ENCODE measurements around the gene VAT1. TPM values are rescaled to one million over a fixed set of nuclear protein-coding genes. Genes with fewer than 3 reads are reported as not detected.

The VAT1 gene
- total and polyA plus RNA-seq, 9 of the 15 experiments (the other 6 are each of a cell fraction or from before 2014, with no cell fraction given), result 29.4 to 153 (median 66.7) TPM

DNA sequence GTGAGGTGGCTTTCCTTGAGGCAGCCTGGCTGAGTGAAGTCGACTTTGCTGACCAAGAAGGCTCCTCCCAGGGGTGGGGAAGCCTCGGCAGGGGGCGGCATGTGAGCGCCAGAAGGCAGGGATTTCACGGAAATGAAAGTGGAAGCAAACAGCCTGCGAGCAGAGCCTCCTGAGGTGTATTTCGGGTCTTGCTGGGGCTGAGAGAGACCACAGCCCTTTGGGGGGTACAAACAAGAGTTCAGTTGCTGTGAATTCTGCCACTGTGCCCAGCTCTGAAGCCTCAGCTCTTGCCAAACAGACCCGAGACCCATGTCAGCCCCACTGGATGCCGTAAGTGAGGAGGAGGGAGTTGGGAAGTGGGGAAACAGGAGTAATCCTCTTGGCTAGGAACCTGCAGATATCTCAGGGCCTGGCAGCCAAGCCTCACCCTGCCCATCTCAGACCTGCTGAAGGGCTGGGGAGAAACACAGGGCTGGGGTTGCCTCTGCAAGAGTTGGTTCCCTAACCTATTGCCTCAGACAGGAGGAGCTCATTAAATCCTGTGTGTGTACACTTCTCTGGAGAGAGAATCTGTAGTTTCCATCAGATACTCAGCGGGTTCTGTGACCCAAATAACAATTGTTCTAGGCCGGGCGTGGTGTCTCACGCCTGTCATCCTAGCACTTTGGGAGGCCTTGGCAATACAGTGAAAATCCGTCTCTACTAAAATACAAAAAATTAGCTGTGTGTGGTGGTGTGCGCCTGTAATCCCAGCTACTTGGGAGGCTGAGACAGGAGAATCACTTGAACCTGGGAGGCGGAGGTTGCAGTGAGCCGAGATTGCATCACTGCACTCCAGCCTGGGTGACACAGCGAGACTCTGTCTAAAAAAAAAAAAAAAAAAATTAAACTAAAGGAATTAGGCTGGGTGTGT lies 15.3 kb downstream of the VAT1 start, which contains the start of gene IFI35 (continued):
- TF ChIP-seq, protein P1, sequence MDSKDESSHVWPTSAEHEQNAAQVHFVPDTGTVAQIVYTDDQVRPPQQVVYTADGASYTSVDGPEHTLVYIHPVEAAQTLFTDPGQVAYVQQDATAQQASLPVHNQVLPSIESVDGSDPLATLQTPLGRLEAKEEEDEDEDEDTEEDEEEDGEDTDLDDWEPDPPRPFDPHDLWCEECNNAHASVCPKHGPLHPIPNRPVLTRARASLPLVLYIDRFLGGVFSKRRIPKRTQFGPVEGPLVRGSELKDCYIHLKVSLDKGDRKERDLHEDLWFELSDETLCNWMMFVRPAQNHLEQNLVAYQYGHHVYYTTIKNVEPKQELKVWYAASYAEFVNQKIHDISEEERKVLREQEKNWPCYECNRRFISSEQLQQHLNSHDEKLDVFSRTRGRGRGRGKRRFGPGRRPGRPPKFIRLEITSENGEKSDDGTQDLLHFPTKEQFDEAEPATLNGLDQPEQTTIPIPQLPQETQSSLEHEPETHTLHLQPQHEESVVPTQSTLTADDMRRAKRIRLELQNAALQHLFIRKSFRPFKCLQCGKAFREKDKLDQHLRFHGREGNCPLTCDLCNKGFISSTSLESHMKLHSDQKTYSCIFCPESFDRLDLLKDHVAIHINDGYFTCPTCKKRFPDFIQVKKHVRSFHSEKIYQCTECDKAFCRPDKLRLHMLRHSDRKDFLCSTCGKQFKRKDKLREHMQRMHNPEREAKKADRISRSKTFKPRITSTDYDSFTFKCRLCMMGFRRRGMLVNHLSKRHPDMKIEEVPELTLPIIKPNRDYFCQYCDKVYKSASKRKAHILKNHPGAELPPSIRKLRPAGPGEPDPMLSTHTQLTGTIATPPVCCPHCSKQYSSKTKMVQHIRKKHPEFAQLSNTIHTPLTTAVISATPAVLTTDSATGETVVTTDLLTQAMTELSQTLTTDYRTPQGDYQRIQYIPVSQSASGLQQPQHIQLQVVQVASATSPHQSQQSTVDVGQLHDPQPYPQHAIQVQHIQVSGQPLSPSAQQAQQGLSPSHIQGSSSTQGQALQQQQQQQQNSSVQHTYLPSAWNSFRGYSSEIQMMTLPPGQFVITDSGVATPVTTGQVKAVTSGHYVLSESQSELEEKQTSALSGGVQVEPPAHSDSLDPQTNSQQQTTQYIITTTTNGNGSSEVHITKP (IDR thresholded peaks at IDR 0.05; ENCODE audit: partially characterized antibody), result peak; percentile 59
- TF ChIP-seq CBFA2T3 (IDR thresholded peaks at IDR 0.05) (no peak), MTA3 (IDR thresholded peaks at IDR 0.05; ENCODE audit: borderline replicate concordance) (peak; percentile 44; the same call in 1 of the 2 replicates), NCOR1 (IDR thresholded peaks at IDR 0.05) (no peak), SMAD1 (IDR thresholded peaks at IDR 0.05; ENCODE audit: low read depth, low read length, partially characterized antibody) (peak; percentile 37), ZNF121 (CRISPR knock-in tag; conservative IDR thresholded peaks at IDR 0.05) (no peak), KAT2B (IDR thresholded peaks at IDR 0.05; ENCODE audit: low read depth, low read length) (no peak), BRD9 (IDR thresholded peaks at IDR 0.05; ENCODE audit: low read depth, partially characterized antibody) (peak; percentile 81), PRPF4 (IDR thresholded peaks at IDR 0.05; ENCODE audit: insufficient read depth, low read depth, low read length, poor library complexity, severe bottlenecking) (no peak), OTX1 (CRISPR knock-in tag; IDR thresholded peaks at IDR 0.05) (no peak), SREBF1 (IDR thresholded peaks at IDR 0.05; ENCODE audit: borderline replicate concordance, low read depth, low read length) (no peak), TAF1 (IDR thresholded peaks at IDR 0.05; ENCODE audit: control insufficient read depth, extremely low read depth, insufficient read depth, low read length, severe bottlenecking) (no peak), PRMT5 (CRISPR knock-in tag; IDR thresholded peaks at IDR 0.05) (no peak), ZSCAN32 (CRISPR knock-in tag; IDR thresholded peaks at IDR 0.05) (no peak), MEIS2 (IDR thresholded peaks at IDR 0.05; ENCODE audit: partially characterized antibody) (no peak), ZNF3 (CRISPR knock-in tag; IDR thresholded peaks at IDR 0.05) (no peak), ZBTB7A (IDR thresholded peaks at IDR 0.05; ENCODE audit: borderline replicate concordance, control insufficient read depth, low read depth, low read length) (peak; percentile 66; the same call in 1 of the 2 replicates), NFXL1 (CRISPR knock-in tag; IDR thresholded peaks at IDR 0.05) (no peak)
- TF ChIP-seq, protein P2, sequence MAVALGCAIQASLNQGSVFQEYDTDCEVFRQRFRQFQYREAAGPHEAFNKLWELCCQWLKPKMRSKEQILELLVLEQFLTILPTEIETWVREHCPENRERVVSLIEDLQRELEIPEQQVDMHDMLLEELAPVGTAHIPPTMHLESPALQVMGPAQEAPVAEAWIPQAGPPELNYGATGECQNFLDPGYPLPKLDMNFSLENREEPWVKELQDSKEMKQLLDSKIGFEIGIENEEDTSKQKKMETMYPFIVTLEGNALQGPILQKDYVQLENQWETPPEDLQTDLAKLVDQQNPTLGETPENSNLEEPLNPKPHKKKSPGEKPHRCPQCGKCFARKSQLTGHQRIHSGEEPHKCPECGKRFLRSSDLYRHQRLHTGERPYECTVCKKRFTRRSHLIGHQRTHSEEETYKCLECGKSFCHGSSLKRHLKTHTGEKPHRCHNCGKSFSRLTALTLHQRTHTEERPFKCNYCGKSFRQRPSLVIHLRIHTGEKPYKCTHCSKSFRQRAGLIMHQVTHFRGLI (CRISPR knock-in tag; IDR thresholded peaks at IDR 0.05), result no peak
- TF ChIP-seq, protein P3, sequence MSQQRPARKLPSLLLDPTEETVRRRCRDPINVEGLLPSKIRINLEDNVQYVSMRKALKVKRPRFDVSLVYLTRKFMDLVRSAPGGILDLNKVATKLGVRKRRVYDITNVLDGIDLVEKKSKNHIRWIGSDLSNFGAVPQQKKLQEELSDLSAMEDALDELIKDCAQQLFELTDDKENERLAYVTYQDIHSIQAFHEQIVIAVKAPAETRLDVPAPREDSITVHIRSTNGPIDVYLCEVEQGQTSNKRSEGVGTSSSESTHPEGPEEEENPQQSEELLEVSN (IDR thresholded peaks at IDR 0.05; ENCODE audit: borderline replicate concordance in 1 of 2, extremely low read depth in 1 of 2, insufficient read depth in 1 of 2, insufficient read length in 1 of 2, low read depth in 1 of 2, low read length in 1 of 2, poor library complexity in 1 of 2, severe bottlenecking in 1 of 2), result peak in 1 of 2 experiments; percentile 24

Measured in K562 (cell line).